ENCODE data around the gene TCF7. TPM values are rescaled to one million over a fixed set of nuclear protein-coding genes. Genes with fewer than 3 reads are reported as not detected.

The TCF7 gene
- total and polyA plus RNA-seq, 2 of the 13 experiments (the other 11 are each of a cell fraction or from before 2014, with no cell fraction given): 6.3 to 6.8 TPM

- TF ChIP-seq ZNF646 (CRISPR knock-in tag; IDR thresholded peaks at IDR 0.05) (no peak), ZFP90 (CRISPR knock-in tag; IDR thresholded peaks at IDR 0.05; ENCODE audit: borderline replicate concordance) (no peak), ZBTB25 (CRISPR knock-in tag; IDR thresholded peaks at IDR 0.05) (no peak), ZNF543 (CRISPR knock-in tag; IDR thresholded peaks at IDR 0.05) (no peak), ERF (CRISPR knock-in tag; IDR thresholded peaks at IDR 0.05) (no peak), ZSCAN30 (CRISPR knock-in tag; IDR thresholded peaks at IDR 0.05) (no peak), ZNF546 (CRISPR knock-in tag; conservative IDR thresholded peaks at IDR 0.05) (no peak)
Observed at GRCh38 chr5:134130239-134130945, 15.9 kb downstream of the TCF7 start (continued).

All from HepG2 (cell line).